ENCODE data around the gene KCNH1. TPM values are rescaled to one million over a fixed set of nuclear protein-coding genes. Genes with fewer than 3 reads are reported as not detected.

Gene KCNH1
- total and polyA plus RNA-seq, 4 donors: 0.02 to 0.31 TPM; not detected in 2

- DNase-seq: no peak
- TF ChIP-seq CTCF (IDR thresholded peaks at IDR 0.05; ENCODE audit: control extremely low read depth, extremely low read depth): no peak
- Histone ChIP-seq H3K9me3 (ENCODE audit: control insufficient read depth in 4 of 4, insufficient read depth in 3 of 4, low read length in 3 of 4) (no peaks in the 10 kb centered on the region), H3K9ac (ENCODE audit: insufficient read depth in 1 of 2, low read length in 2 of 2) (no peak overlapping the region), H3K27ac (ENCODE audit: low read depth in 1 of 2, low read length in 1 of 2) (no peak overlapping the region), H3K4me3 (no peak overlapping the region), H3K4me1 (ENCODE audit: control insufficient read depth in 5 of 5, insufficient read depth in 5 of 5, low read length in 5 of 5) (peaks cover 0 to 4% (median 0%) of the 10 kb centered on the region in 5 donors), H3K36me3 (ENCODE audit: control insufficient read depth in 4 of 4, insufficient read depth in 4 of 4, low read length in 4 of 4) (no peaks in the 10 kb centered on the region), H3K27me3 (ENCODE audit: control insufficient read depth in 3 of 3, insufficient read depth in 3 of 3, low read length in 2 of 3) (no peaks in the 10 kb centered on the region)
- WGBS, 2 donors: 93 to 96% methylated on average over 1 of the region's 1 CpG
- ATAC-seq (ENCODE audit: insufficient read depth, low FRiP score): no peak
Observed at GRCh38 chr1:210750468-210750867, 383.5 kb downstream of the KCNH1 start.

- no peaks in the 10 kb centered on the region for H3K9me3 ChIP-seq (ENCODE audit: control insufficient read depth in 4 of 4, insufficient read depth in 3 of 4, low read length in 3 of 4)
- H3K36me3 ChIP-seq (ENCODE audit: control insufficient read depth in 4 of 4, insufficient read depth in 4 of 4, low read length in 4 of 4): no peaks in the 10 kb centered on the region
- WGBS, 2 donors: 75 to 92% methylated on average over 3 of the region's 3 CpGs
- no peak for ATAC-seq (ENCODE audit: insufficient read depth, low FRiP score)
- no peak for DNase-seq
- no peaks in the 10 kb centered on the region for H3K4me1 ChIP-seq (ENCODE audit: control insufficient read depth in 5 of 5, insufficient read depth in 5 of 5, low read length in 5 of 5)
- no peak for TF ChIP-seq CTCF (IDR thresholded peaks at IDR 0.05; ENCODE audit: control extremely low read depth, extremely low read depth)
- H3K9ac ChIP-seq (ENCODE audit: insufficient read depth in 1 of 2, low read length in 2 of 2): no peak overlapping the region
- H3K27ac ChIP-seq (ENCODE audit: low read depth in 1 of 2, low read length in 1 of 2): no peak overlapping the region
- H3K4me3 ChIP-seq: no peak overlapping the region
- no peaks in the 10 kb centered on the region for H3K27me3 ChIP-seq (ENCODE audit: control insufficient read depth in 3 of 3, insufficient read depth in 3 of 3, low read length in 2 of 3)
Observed at GRCh38 chr1:210748796-210749195, 385.2 kb downstream of the KCNH1 start.

- 76 to 85% methylated on average over 6 of the region's 6 CpGs for WGBS, 2 donors
Observed at GRCh38 chr1:210747890-210748289, 386.1 kb downstream of the KCNH1 start.

More at GRCh38 chr1:210747890-210748289, 386.1 kb downstream of the KCNH1 start:
- Histone ChIP-seq H3K9ac (ENCODE audit: insufficient read depth in 1 of 2, low read length in 2 of 2) (no peak overlapping the region), H3K4me3 (no peak overlapping the region), H3K9me3 (ENCODE audit: control insufficient read depth in 4 of 4, insufficient read depth in 3 of 4, low read length in 3 of 4) (no peaks in the 10 kb centered on the region), H3K36me3 (ENCODE audit: control insufficient read depth in 4 of 4, insufficient read depth in 4 of 4, low read length in 4 of 4) (no peaks in the 10 kb centered on the region), H3K27me3 (ENCODE audit: control insufficient read depth in 3 of 3, insufficient read depth in 3 of 3, low read length in 2 of 3) (no peaks in the 10 kb centered on the region), H3K27ac (ENCODE audit: low read depth in 1 of 2, low read length in 1 of 2) (no peak overlapping the region), H3K4me1 (ENCODE audit: control insufficient read depth in 5 of 5, insufficient read depth in 5 of 5, low read length in 5 of 5) (no peaks in the 10 kb centered on the region)
- ATAC-seq (ENCODE audit: insufficient read depth, low FRiP score) (no peak), DNase-seq (no peak)
- no peak for TF ChIP-seq CTCF (IDR thresholded peaks at IDR 0.05; ENCODE audit: control extremely low read depth, extremely low read depth)

Measured in lung (tissue), 12 donors.